ENCODE results near the gene SGCG. TPM values are rescaled to one million over a fixed set of nuclear protein-coding genes. Genes with fewer than 3 reads are reported as not detected.

Gene SGCG
- total and polyA plus RNA-seq, 10 of the 15 experiments (the other 5 are each of a cell fraction or from before 2014, with no cell fraction given), result not detected

- no peak for TF ChIP-seq USF2 (IDR thresholded peaks at IDR 0.05; ENCODE audit: borderline replicate concordance, low read depth, low read length)
- TF ChIP-seq KDM1A (IDR thresholded peaks at IDR 0.05; ENCODE audit: borderline replicate concordance), result no peak
- no peak for TF ChIP-seq SMAD5 (IDR thresholded peaks at IDR 0.05; ENCODE audit: low read depth)
Observed at GRCh38 chr13:23146006-23146405, 34.8 kb upstream of the SGCG start (continued).

- Histone ChIP-seq H3K4me2 (ENCODE audit: control insufficient read depth, insufficient read depth) (no peak overlapping the region), H3K27ac (ENCODE audit: control insufficient read depth, insufficient read depth) (no peak overlapping the region), H3K36me3 (ENCODE audit: control insufficient read depth in 2 of 2, insufficient read depth in 2 of 2, low read length in 1 of 2) (no peaks in the 10 kb centered on the region), H3K9me3 (replicated peaks; ENCODE audit: control insufficient read depth, insufficient read depth, low read length) (no peaks in the 10 kb centered on the region), H3K9ac (ENCODE audit: control insufficient read depth, insufficient read depth, low read length) (no peak overlapping the region), H3K4me1 (ENCODE audit: control insufficient read depth, insufficient read depth, low read length) (no peaks in the 10 kb centered on the region), H3K79me2 (ENCODE audit: control insufficient read depth, insufficient read depth, low read length) (no peaks in the 10 kb centered on the region), H3K27me3 (replicated peaks in 1 of 2; ENCODE audit: control insufficient read depth in 2 of 2, insufficient read depth in 2 of 2, low read length in 1 of 2) (no peaks in the 10 kb centered on the region), H4K20me1 (ENCODE audit: control insufficient read depth, insufficient read depth) (no peaks in the 10 kb centered on the region), H2AFZ (ENCODE audit: control insufficient read depth, low read depth, low read length) (no peak overlapping the region), H3K4me3 (no peak overlapping the region)
- ChIA-PET CTCF (interaction anchor here (0.5 kb wide), 1 partner anchor 431 kb away, joined by 4 read pairs; no protein-coding TSS in a partner anchor), POLR2A (no interaction called here), SMC1A (ENCODE audit: uncharacterized antibody, unreplicated experiment) (interaction anchor here (1.0 kb wide), 1 partner anchor 21 kb away, joined by 5 read pairs; no protein-coding TSS in a partner anchor), RAD21 (ENCODE audit: unreplicated experiment) (no interaction called here)
- BruUV-seq (replicated peaks), result no TSS peak
- intact Hi-C loops (cut with micrococcal nuclease; ENCODE audit: unreplicated experiment), result no loop called here
- in situ Hi-C loops (cut with MboI), result no loop called here
- ATAC-seq, result peak; percentile 17; the same call in 1 of the 3 replicates
- DNase-seq (ENCODE audit: low read depth, low spot score), result no peak
- 38% methylated on average over 12 of the region's 12 CpGs for WGBS (ENCODE audit: insufficient coverage, insufficient replicate concordance, low lambda C conversion rate, missing lambda C conversion rate)
- TF ChIP-seq IKZF1 (conservative IDR thresholded peaks at IDR 0.05) (no peak), MEF2B (IDR thresholded peaks at IDR 0.05; ENCODE audit: partially characterized antibody, poor library complexity, severe bottlenecking) (no peak), CHD1 (IDR thresholded peaks at IDR 0.05; ENCODE audit: low read depth, low read length) (no peak), KDM1A (IDR thresholded peaks at IDR 0.05; ENCODE audit: borderline replicate concordance) (no peak), STAT1 (conservative IDR thresholded peaks at IDR 0.05) (no peak), CBFB (IDR thresholded peaks at IDR 0.05; ENCODE audit: low read depth) (no peak), MTA2 (IDR thresholded peaks at IDR 0.05; ENCODE audit: low read depth) (no peak)
- no peak for FAIRE-seq
Observed at GRCh38 chr13:23146811-23147625, 33.8 kb upstream of the SGCG start.

Data from GM12878 (cell line).